Measurements from ENCODE around the gene CDT1.

Gene CDT1

DNA sequence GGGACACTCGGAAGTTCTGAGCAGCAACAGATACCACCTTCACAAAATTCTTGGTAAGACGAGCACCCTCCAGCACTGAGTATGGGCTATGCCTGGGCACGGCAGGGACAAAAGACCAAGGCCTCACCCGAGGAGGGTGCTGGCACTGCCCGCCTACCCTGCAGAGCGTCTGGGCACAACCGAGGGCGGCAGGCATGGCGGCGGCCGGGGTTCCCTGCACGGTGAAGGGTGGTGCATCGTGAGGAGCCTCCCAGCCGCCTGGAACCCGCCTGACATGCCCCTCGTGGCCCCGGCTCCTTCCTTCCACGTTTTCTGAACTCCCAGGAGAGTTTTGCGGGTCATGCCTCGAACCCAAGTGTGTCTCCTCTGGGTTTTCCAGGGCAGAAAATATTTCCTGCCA lies 34.2 kb downstream of the CDT1 start:
- Mint-ChIP-seq H3K9me3 (no peaks in the 10 kb centered on the region), H3K27me3 (no peaks in the 10 kb centered on the region), H3K27ac (no peak overlapping the region), H3K36me3 (ENCODE audit: low read depth) (peaks cover 19% of the 10 kb centered on the region), H3K4me1 (ENCODE audit: low read depth) (no peaks in the 10 kb centered on the region), H3K4me3 (no peak overlapping the region)
- no peak for DNase-seq

DNA sequence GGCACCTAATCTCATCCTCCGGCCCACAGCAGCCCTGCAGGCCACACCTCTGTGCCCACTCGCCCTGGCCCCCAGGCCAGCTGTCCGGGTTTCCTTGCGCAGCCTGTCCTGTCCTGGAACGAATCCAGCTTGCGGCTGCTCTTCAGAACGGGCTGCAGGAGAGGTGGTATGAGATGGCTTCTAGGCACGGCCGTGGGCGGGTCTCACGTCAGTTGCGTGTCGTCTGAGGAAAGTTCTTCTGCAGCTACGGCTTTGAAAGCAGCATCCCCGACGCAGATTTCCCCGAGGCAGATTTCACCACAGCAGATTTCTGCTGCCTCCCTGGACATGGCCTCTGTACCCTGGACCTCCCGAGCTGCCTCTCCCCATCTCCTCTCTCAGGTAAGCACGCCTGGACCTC lies 35.0 kb downstream of the CDT1 start:
- H3K27me3 Mint-ChIP-seq: no peaks in the 10 kb centered on the region
- no peaks in the 10 kb centered on the region for H3K4me1 Mint-ChIP-seq (ENCODE audit: low read depth)
- H3K4me3 Mint-ChIP-seq: no peak overlapping the region
- DNase-seq: no peak
- no peak overlapping the region for H3K27ac Mint-ChIP-seq
- H3K9me3 Mint-ChIP-seq: no peaks in the 10 kb centered on the region
- peaks cover 23% of the 10 kb centered on the region for H3K36me3 Mint-ChIP-seq (ENCODE audit: low read depth)

DNA sequence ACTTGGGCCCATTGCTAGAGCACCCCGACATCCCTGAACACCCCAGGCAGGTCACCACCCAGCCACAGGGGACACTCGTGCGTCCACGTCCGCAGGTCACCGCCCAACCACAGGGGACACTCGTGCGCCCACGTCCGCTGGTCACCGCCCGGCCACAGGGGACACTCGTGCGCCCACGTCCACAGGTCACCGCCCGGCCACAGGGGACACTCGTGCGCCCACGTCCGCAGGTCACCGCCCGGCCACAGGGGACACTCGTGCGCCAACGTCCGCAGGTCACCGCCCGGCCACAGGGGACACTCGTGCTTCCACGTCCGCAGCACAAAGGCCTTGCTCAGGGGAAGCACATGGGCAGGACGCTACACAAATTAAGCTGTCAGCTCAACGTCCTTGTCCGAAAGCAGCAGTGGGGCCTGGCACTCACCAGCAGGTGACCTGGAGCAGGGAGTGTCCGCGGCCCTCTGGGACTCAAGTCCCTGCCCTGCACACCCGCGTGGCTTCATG lies 35.5 kb downstream of the CDT1 start:
- Mint-ChIP-seq H3K9me3 (no peaks in the 10 kb centered on the region), H3K27ac (no peak overlapping the region), H3K4me3 (no peak overlapping the region), H3K36me3 (ENCODE audit: low read depth) (peaks cover 23% of the 10 kb centered on the region), H3K4me1 (ENCODE audit: low read depth) (no peaks in the 10 kb centered on the region), H3K27me3 (no peaks in the 10 kb centered on the region)
- no peak for DNase-seq

DNA sequence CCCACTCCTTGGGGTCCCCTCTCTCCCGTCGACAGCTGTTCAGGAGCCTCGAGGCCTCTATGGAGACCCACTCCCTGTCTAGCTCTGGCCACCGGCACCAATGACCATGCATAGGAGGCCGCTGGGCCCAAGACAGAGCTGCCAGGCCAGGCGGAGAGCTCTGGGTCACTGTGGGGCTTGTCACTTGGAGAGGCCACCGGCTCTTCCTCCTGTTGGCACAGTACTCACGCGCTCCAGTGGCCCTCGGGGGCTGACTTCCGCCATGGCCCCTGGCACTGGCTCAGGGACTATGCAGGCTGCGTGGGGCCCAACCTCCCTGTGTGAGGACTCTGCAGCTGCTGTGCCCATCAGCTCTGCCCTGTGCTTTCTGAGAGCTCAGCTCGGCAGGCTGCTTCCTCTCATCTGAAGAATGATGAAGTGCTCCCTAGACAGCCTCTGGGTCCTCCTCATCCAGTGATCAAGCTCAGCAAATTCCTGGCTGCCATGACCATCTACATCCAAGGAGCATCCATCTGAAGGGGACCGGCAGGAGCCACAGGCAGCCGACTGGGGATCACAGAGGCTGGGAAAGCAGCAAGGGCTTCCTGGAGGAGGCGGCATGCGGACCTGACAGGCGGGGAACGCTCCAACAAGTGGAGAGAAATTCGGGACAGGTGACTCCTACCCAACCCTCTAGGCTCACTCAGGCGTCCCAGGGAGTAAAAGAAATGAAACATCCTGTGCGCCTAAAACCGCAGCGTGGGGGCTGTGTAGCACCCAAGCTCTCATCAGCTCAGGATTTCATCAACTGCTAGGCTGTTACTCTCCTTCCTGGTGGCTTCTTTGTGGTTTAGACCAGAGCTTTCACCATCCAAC lies 36.4 kb downstream of the CDT1 start:
- Mint-ChIP-seq H3K4me3 (no peak overlapping the region), H3K4me1 (ENCODE audit: low read depth) (no peaks in the 10 kb centered on the region), H3K9me3 (no peaks in the 10 kb centered on the region), H3K36me3 (ENCODE audit: low read depth) (peaks cover 21% of the 10 kb centered on the region), H3K27ac (no peak overlapping the region), H3K27me3 (no peaks in the 10 kb centered on the region)
- no peak for DNase-seq

DNA sequence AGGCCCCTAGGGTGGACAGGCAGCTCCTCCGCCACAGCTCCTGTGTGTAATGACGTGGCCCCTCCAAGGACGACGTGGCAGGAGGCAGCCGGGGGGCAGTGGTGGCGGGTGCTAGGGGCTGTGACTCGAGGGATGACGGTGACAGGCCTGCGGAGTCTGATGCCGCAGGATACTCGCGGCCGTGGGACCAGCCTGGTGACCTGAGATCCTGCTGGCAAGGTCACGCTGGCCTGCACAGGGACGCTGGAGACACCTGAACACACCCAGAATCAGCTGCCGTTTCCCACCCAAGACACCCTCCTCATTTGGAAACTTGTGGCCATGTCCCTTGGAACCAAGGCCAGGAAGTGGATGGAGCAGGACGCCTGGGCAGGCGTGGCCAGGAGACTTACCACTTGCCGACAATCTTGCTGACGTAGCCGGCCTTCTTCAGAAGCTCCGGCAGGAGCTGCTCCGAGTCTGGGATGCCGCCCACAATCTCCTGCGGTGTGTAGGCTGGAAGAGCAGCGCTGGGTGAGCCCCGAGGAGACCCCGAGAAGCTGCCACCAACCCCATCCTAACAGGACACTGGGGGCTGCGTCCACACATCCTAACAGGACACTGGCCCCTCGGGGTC lies 37.1 kb downstream of the CDT1 start:
- Mint-ChIP-seq H3K27ac (no peak overlapping the region), H3K36me3 (ENCODE audit: low read depth) (peaks cover 17% of the 10 kb centered on the region), H3K27me3 (no peaks in the 10 kb centered on the region), H3K4me1 (ENCODE audit: low read depth) (no peaks in the 10 kb centered on the region), H3K4me3 (no peak overlapping the region), H3K9me3 (no peaks in the 10 kb centered on the region)
- DNase-seq: no peak

DNA sequence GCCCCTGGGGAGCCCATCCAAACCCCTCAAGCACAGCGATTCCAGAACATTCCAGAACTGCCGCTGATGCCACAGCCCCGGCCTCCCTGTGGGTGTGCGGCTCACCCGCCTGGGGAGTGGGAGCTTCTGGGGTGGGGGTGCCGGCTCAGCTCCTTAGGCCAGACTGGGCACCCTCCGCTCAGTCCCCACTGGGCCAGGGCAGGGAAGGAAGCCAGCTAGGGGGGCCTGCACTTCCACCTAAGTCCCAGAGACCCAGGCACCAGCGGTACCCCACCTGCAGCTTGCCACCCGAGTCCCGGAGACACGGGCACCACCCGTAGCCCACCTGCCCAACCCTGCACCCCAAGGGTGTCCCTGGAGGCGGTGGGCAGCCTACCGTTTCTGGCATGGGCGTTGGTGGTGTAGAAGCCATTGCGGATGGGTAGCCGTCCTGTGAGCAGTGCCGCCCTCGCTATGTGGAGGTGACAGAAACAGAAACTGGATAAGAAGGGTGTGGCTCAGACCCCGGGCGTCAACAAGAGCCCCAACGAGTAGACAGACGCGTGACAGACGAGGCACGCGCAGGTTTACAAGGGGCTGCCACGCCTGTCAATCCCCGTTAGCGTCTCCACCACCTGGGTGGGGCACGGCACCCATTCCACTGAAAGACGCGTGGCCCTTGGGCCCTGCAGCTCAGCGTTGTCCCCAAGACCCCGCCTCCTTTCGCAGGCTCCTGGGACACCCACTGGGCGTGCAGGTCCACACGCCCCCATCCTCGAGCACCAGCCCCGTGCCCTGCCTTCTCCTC lies 38.1 kb downstream of the CDT1 start:
- H3K36me3 Mint-ChIP-seq (ENCODE audit: low read depth): peaks cover 17% of the 10 kb centered on the region

DNA sequence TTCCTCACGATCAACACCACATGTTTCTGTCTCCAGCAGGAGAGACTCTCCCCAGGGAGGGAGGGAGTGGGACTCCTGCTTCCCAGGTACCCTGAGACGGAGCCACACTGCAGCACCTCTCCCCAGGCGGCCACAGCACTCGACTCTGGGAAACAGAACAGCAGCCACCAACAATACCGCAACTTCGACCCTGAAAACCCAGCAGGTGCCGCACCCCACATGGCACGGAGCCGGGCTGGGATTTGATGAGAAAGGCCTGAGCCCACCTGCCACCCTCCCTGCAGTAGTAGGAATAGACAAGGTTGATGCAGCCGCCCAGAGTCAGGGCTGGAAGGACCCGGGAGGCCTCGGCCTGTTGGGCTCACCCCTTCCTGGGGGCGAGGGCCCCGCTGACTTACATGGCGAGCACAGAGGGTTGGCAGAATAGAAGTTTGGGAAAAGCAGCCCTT lies 38.7 kb downstream of the CDT1 start:
- H3K9me3 Mint-ChIP-seq: no peaks in the 10 kb centered on the region
- H3K36me3 Mint-ChIP-seq (ENCODE audit: low read depth): peaks cover 17% of the 10 kb centered on the region
- H3K27ac Mint-ChIP-seq: no peak overlapping the region
- H3K4me3 Mint-ChIP-seq: no peak overlapping the region
- H3K4me1 Mint-ChIP-seq (ENCODE audit: low read depth): no peaks in the 10 kb centered on the region
- H3K27me3 Mint-ChIP-seq: no peaks in the 10 kb centered on the region
- DNase-seq: no peak

More for the DNA sequence above, 38.1 kb downstream of the CDT1 start:
- Mint-ChIP-seq H3K27ac (no peak overlapping the region), H3K27me3 (no peaks in the 10 kb centered on the region), H3K9me3 (no peaks in the 10 kb centered on the region), H3K4me3 (no peak overlapping the region), H3K4me1 (ENCODE audit: low read depth) (no peaks in the 10 kb centered on the region)
- DNase-seq: no peak

DNA sequence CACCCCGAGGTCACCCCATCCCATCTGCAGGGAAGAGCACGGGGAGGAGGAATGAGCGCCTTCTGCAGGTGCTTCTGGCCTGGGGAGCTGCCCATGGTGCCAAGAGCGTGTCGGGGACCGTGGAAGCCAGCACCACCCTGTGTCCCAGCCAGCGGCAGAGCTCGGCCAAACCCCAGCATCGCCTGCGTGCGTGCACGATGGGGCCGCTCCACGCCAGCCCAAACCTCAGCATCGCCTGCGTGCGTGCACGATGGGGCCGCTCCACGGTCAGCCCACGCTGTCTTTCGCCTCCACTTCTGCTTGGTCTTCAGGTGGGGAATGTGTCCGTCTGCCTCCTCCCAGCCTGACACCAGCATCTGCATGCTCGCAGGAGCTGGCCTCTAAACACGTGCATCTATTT lies 39.2 kb downstream of the CDT1 start:
- no peaks in the 10 kb centered on the region for H3K4me1 Mint-ChIP-seq (ENCODE audit: low read depth)
- no peak for DNase-seq
- peaks cover 20% of the 10 kb centered on the region for H3K36me3 Mint-ChIP-seq (ENCODE audit: low read depth)
- no peak overlapping the region for H3K4me3 Mint-ChIP-seq
- H3K27me3 Mint-ChIP-seq: no peaks in the 10 kb centered on the region
- H3K9me3 Mint-ChIP-seq: no peaks in the 10 kb centered on the region
- H3K27ac Mint-ChIP-seq: no peak overlapping the region

DNA sequence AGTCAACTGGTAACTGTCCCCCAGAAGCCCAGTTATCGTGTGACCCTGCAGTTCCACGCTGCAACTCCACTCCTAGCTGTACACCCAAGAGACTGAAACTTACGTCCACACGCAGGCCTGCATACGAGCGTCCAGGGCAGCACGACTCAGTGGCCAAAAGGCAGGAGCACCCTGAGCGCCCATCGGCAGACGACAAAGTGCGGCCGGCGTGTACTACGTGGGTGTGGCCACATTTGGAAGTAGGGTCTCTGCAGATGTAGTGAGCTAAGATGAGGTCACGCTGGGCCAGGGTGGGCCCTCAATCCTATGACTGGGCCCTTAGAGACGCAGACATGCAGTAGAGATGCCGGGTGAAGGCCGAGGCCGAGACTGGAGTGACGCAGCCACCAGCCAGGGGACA lies 39.7 kb downstream of the CDT1 start:
- Mint-ChIP-seq H3K4me1 (ENCODE audit: low read depth) (no peaks in the 10 kb centered on the region), H3K36me3 (ENCODE audit: low read depth) (peaks cover 22% of the 10 kb centered on the region), H3K9me3 (no peaks in the 10 kb centered on the region), H3K27me3 (no peaks in the 10 kb centered on the region), H3K27ac (no peak overlapping the region), H3K4me3 (no peak overlapping the region)
- DNase-seq: no peak

DNA sequence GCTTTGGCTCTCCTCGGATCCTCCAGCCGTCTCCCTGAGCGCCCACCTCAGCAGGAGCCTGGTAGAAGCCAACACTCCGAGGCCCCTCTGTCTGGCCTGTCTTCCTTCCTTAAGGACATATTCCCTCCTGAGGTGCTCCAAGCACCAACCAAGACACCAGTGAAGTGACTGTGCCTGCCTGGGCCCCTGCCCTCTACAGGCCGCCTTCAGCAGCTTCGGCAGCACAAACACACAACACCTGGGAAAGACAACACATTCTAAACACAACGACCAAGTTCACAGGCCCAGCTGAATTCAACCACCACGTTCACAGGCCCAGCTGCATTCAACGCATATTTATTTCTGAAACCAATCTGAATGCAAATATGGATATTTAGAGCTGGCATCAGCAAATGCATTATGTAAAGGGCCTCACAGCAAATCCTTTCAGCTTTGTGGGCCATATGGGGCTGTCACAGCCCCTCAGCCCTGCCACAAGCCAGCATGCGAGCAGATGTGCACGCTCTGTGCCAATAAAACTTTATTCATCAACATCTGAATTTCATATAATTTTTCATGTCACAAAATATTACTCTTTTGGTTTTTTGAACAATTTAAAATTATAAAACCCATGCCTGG lies 40.9 kb downstream of the CDT1 start:
- Mint-ChIP-seq H3K4me1 (ENCODE audit: low read depth) (no peaks in the 10 kb centered on the region), H3K27ac (no peak overlapping the region), H3K4me3 (no peak overlapping the region), H3K36me3 (ENCODE audit: low read depth) (peaks cover 22% of the 10 kb centered on the region), H3K9me3 (no peaks in the 10 kb centered on the region), H3K27me3 (no peaks in the 10 kb centered on the region)
- no peak for DNase-seq

DNA sequence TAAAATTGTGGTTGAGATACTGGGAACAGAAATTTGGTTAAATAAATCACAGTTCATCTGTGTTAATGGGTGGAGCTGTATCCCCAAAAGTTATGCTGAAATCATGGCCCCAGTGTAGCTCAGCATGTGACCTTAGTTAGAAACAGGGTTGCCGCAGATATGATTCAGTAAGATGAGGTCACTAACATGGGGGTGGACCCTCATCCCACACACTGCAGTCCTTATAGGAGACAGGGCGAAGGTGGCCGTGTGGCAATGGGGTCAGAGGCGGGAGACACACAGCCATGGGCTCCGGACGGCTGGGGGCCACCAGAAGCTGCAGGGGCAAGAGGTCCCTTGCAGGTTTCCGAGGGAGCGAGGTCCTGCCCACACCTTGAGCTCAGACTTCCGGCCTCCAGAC lies 42.5 kb downstream of the CDT1 start:
- Mint-ChIP-seq H3K4me3 (no peak overlapping the region), H3K9me3 (no peaks in the 10 kb centered on the region), H3K27me3 (no peaks in the 10 kb centered on the region)

DNA sequence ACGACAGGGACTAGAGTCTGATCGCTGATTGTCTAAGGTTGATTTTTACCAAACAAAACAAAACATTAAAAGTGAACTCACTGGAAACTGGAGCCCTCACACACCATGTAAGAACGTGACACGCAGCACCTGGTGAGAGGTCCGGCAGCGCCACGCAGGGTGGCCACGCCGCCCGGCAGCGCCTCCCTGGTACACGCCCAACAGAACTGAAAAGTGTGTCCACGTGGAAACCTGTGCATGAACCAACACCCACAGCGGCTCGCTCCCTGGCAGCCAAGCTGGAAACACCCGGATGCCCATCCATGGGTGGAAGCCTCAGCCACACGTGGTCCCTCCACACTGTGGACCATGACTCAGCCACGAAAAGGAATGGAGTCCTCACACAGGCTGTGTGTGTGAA lies 44.1 kb downstream of the CDT1 start:
- H3K4me3 Mint-ChIP-seq: no peak overlapping the region
- no peak overlapping the region for H3K27ac Mint-ChIP-seq
- H3K9me3 Mint-ChIP-seq: no peaks in the 10 kb centered on the region
- no peaks in the 10 kb centered on the region for H3K27me3 Mint-ChIP-seq
- H3K4me1 Mint-ChIP-seq (ENCODE audit: low read depth): no peaks in the 10 kb centered on the region
- no peak for DNase-seq
- H3K36me3 Mint-ChIP-seq (ENCODE audit: low read depth): peaks cover 15% of the 10 kb centered on the region

More for the DNA sequence above, 42.5 kb downstream of the CDT1 start:
- no peak for DNase-seq
- no peak overlapping the region for H3K27ac Mint-ChIP-seq
- peaks cover 18% of the 10 kb centered on the region for H3K36me3 Mint-ChIP-seq (ENCODE audit: low read depth)
- H3K4me1 Mint-ChIP-seq (ENCODE audit: low read depth): no peaks in the 10 kb centered on the region

DNA sequence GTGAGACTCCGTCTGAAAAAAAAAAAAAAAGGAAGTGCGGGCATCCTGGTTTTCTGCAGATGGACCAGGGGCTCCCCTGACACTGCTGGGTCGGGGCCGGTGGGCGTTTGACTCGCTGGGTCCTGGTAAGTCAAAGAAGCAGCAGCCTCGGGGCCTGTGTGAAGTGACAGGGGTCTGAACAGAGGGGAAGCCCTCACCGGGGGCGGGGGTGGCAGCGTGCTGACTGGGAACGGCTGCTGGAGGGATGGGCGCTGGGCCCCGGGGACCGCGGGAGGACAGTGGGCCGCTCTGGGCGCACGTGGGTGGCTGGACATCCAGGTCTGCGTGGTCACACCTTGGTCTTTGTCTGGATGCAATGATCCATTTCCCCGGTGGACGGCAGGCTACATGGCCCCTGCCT lies 45.0 kb downstream of the CDT1 start:
- H3K36me3 Mint-ChIP-seq (ENCODE audit: low read depth): peaks cover 11% of the 10 kb centered on the region
- no peak overlapping the region for H3K4me3 Mint-ChIP-seq
- H3K9me3 Mint-ChIP-seq: no peaks in the 10 kb centered on the region
- no peak overlapping the region for H3K27ac Mint-ChIP-seq
- no peaks in the 10 kb centered on the region for H3K4me1 Mint-ChIP-seq (ENCODE audit: low read depth)
- no peaks in the 10 kb centered on the region for H3K27me3 Mint-ChIP-seq
- no peak for DNase-seq

DNA sequence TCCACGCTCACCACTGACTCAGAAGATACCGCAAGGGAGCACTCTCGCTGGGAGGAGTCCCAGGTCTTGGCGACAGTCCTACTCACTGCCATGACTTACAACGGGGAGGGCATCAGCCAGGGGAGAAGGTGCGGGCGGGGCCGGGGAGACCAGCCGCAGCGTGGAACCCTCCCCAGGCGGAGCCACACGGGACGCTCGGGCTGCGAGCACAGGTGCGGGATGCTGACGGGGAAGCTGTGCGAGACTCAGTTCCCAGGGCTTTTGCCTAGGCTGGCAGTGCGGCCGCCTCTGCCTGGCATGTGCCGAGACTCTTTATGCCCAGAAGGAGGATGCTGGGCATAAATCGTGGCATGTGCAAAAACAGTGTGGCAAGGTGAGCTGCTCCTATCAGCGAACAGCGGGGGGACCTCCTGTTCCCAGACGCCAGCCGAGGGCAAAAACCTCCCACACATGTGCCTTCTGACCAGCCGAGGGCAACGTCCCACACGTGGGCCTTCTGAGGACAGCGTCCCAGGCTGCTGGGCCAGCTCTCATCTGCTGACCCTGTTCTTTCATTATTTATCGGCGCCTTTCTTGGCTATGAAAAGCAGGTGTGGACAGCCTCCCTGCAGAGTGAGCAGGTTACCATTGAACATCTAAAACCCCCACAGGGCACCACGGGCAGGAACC lies 47.1 kb downstream of the CDT1 start:
- no peaks in the 10 kb centered on the region for H3K27me3 Mint-ChIP-seq
- no peak for DNase-seq
- no peaks in the 10 kb centered on the region for H3K9me3 Mint-ChIP-seq
- H3K36me3 Mint-ChIP-seq (ENCODE audit: low read depth): peaks cover 11% of the 10 kb centered on the region
- H3K27ac Mint-ChIP-seq: no peak overlapping the region
- no peak overlapping the region for H3K4me3 Mint-ChIP-seq
- peaks cover 13% of the 10 kb centered on the region for H3K4me1 Mint-ChIP-seq (ENCODE audit: low read depth)

Measured in activated T-cell treated with anti-CD3 and anti-CD28 coated beads, Interleukin-2, amount 50 U/mL, for 24 hours (primary cell).